ENCODE measurements around the gene CDR2L.
"Not testable (repeated sequence)": the region's sequence is repeated elsewhere in the genome, so short reads cannot be mapped to it uniquely, and the experiment has no call there.

The CDR2L gene

DNA sequence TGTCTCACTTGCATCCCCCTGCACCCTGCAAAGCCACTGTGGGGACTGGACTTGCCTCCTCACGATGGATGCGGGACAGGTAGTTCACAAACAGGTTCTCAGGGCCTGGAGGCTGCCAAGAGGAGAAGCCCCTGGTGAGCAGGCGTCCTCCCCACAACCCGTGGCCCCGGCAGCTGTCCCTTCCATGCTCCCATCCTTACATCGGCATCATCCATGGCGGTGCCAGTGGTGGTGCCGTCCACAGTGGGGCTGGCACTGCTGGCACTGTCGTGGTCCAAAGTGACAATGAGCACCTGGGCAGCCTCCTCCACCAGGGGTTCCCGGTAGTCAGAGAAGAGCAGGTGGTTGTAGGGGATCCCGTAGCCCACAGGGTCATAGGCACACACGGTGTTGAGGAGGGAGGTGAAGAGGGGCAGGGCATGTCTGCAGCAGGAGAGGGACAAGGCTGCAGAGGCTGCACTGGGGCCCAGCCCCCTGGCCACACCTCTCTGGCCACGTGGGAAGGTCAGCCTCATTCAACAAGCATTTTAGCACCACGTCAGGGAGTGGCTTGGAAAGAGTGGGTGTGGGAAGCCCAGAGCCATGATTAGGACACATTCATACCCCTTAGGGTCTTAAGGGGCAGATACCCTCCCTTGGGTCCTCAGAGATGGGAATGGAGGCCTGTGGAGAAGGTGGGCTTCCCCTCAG lies 27.5 kb upstream of the CDR2L start:
- no peak for DNase-seq

DNA sequence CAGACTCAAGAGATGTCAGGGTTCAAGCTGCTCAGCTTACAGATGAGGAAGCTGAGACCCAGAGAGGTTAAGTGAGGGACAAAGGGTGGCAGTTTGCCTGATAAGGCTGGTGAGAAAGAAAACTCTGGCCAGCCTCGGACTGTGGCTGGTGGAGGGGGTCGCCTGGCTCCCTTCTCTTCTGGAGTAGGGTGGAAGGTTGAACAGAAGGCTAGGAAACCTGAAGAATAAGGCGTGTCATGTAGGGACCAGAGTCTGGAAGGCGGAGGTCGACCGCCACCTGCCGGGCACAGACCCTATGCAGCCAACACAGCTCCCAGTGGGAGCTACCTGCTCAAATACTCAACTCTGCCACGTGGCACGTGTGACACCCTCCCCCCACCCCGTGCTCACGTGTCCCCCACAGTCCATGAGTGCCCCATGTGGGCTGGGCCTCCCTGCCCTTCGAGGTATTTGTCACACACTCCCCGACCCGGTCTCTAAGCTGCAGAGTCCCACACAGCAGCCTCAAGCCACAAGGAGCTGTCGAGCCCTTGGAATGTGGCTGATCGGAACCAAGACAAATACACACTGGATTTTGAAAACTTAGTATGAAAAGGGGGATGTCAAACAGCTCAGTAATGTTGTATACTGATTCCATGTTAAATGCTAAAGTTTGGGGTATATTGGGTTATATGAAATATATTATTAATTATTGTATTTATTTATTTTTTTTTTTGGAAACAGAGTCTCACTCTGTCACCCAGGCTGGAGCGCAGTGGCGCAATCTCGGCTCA lies 26.7 kb upstream of the CDR2L start:
- no peak for DNase-seq

DNA sequence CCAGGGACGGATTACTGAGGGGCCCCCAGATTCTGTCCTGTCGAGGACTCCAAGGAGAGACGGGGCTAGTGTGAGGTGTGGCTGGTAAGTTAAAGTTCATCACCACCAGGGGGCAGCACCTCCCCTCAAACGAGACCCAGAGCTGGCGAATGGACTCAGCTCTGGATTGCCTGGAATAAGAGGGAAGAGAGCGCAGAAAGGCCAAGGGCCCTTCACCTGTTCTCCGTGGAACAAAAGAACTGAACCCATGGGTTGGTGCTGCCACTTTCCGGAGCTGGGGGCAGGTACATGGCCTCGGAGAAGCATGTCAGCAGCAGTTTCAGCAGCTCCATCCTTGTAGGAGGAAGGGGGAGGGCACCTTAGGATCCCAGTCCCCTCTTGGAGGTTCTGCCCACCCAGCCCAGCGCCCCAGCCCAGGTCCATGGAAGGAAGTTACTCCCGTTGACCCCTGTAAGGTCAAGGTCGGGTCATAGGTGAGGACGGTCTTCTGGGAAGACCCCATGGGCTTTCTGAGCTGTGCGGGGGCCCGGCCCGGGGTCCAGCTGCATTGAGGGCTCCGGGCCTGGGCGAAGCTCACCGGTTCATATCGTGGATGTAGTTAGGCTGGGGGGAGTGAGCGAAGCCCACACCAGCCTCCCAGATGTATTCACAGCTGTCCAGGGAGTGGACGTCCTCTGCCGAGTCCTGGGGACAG lies 25.6 kb upstream of the CDR2L start:
- peak; percentile 23 to 82 for DNase-seq

DNA sequence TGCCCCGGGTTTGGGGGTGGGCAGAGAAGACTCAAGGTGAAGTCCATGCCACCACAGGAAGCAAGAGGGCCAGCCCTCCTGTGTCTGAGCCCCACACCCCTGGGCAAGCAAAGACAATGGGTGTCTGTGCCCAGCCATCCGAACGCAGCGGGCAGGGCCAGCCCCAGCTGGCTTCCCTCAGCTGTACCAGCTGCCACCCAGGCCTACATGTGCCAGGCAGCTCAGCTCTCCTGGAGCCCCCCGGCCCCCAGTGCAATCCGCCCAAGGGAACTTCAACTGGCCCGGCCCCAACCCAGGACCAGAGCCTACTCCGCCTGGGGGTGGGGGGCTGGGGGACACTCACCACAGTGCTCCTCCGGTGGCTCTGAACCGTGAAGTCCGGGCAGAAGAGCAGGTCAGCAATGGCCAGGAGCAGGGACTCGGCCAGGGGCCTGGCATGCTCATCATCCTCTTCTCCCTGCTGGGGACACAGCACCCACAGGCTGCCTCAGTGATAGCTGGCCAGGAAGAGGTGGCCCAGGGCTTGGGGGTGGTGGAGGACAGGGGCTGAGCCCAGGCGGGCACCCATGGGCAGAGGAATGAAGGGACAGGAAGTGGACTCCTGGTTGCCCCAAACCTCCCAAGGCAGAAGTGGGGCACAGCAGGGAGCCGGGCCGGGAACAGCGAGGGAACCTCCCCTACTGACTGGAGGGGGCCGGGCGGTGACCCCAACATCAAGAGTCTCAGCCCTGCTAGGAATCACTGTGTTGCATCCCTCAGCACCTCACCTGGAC lies 24.6 kb upstream of the CDR2L start:
- DNase-seq = no peak

- DNase-seq = no peak
Observed at GRCh38 chr17:74963656-74964055, 23.8 kb upstream of the CDR2L start.

DNA sequence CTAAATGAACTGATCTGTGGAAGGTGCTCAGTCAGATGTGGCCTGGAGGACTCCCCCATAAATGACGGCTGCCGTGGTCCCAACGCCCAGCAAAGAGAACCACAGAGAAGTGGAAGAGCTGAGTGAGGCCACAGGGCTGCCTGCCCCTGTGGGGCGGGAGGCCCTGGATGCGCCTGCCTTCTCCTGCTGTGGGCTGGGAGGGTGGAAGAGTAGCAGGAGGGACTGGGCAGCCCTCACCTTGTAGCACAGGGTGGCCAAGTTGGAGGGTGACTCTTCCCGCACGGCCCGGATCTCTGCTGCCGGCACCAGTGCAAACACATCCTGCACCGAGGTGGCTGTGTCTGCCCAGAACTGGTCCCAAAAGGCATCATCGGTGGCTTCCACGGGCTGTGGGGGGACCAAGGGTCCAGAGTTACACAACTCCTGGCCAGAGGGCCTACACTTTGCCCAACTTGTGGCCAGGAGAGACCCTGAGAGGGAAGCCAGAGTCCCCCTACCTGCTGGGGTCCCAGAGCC lies 23.1 kb upstream of the CDR2L start:
- DNase-seq = no peak

DNA sequence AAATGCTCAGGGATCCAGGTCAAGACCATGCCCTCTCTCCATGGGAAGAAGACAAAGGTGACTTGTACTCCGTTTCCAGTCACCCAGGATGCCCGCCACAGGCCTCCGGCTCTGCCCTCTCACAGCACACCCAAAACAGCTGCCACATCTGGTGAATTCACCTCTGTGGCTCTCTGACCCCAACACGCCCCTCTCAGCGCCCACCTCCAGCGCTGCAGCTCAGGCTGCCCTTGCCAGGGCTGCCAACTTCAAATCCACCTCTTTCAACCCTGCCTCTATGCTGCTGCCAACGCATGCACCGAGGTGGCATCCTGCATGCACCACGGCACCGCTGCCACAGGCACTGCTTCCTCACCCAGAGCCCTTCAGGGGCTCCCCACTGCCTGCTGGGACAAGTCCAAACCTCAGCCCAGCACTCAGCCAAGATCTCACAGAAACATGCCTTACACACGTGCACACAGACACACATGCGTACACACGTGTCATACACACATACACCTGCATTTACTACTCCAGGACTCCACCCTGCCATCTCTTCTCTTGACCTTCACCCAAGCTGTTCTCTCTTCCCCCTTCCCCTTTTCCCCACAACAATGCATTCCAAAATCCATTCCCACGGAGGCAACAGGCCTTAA lies 22.3 kb upstream of the CDR2L start:
- DNase-seq = no peak

DNA sequence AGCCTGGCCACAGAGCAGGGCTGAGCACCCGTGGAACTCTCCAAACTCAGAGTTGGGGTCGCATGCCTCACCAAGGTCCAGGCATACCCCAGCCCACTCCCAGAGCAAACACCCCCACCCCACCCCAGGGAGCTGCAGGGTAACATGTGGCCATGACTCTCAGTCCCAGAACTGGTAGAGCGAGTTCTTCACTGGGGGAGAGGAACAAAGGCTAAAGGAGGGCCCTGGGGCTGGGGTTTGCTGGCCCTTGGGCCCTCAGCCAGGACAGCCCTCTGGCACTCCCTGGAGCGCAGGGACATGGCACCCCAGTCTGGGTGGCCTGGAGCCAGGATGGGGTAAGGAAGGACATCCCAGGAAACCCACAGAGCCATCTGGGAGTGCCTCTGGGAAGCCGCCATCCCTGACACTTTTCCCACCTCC lies 19.1 kb upstream of the CDR2L start:
- no peak for DNase-seq

GRCh38 chr17:74969501-74969900 lies 17.9 kb upstream of the CDR2L start:
- DNase-seq = not testable (repeated sequence)

DNA sequence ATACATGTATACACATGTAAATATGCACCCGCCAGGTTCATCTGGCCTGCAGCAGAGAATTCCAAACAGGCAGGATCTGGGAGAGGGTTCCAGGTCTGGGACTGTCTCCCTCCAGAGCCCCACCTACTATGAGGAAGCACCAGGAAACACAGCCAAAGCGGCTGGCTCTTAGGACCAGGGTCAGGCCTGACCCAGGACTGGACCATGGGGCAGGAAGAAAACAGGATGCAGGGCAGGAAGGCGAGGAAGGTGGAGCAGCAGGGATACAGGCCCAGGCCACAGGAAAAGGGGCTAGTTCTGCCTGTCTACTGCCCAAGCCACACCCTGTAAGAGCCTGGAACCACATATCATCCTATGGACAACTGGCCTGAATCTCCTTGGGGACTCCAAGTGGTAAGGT lies 17.0 kb upstream of the CDR2L start:
- no peak for DNase-seq

DNA sequence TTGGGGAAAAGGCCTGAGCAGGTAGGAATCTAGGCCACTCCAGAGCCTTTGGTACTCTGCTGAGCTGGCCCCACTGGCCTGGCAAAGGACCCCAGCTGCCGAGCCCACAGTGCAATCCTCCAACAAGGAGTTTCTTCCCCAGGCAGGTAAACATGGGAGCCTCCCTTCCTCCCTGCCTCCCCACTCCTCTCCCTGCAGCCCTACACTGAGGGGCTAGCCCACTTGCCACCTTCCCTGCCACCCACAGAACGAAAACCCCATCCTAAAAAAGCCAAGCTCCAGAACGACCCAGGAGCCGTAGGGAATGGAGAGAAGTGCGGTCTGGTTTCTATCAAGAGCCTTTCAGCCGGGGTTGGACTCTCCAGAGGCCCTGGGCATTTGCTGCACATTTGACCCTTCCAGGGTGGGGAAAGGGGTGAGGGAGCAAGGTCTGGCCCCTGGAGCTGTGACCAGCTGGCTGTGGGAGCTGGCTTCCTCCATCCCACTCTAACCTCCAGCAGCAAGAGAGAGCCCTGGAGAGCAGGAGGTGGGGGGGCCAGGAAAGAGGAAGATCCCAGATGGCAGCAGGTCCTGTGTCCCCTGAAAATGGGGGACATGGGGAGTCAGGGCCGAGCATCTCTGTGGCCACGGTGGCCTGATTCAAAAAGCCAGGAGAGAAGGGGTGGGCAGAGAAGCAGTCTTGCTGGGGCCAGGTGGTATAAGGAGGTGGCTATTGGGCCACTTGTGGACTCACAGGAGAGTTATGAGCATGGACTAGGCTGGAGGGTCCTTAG lies 16.2 kb upstream of the CDR2L start:
- DNase-seq = no peak

GRCh38 chr17:74971842-74972106 lies 15.7 kb upstream of the CDR2L start:
- no peak for DNase-seq

- DNase-seq = no peak
Observed at GRCh38 chr17:74972107-74972972, 15.1 kb upstream of the CDR2L start, which contains the start of gene HID1. TSS of gene HID1 (minus strand) at chr17:74972759. CDS start at chr17:74972656, 103 bp downstream.

- no peak for DNase-seq
Observed at GRCh38 chr17:74972973-74973328, 14.5 kb upstream of the CDR2L start.

DNA sequence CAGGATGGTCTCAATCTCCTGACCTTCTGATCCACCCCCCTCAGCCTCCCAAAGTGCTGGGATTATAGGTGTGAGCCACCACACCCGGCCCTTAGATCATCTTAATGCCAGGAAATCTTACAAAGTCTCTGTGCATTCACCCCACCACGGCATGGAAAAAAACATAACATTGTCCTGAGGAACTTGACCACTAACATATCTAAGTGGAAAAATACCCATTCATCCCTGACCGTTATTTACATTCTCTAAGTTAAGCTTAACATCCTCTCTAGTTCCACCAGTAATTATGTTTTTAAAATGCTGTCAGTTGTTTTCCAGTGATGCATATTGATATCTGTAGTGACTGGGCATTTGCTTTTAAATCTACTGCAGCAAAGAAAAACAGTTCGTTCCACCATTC lies 11.5 kb upstream of the CDR2L start:
- no peak for DNase-seq

GRCh38 chr17:74977802-74978201 lies 9.6 kb upstream of the CDR2L start:
- no peak for DNase-seq

DNA sequence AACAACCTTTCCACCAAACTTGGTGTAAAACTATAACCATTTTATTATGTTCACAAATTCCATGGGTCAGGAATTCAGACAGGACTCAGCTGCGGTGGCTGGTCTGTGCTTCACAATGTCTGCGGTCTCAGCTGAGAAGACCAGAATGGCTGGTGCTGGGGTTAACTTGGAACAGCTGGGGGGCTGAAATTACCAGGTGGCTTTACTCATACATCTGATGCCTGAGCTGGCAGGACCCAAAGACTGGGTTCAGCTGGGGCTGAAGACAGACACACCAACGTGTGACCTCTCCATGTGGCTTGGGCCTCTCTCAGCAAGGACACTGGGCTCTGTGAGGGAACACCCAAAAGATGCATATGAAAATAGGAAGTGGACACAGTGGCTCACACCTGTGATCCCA lies 9.2 kb upstream of the CDR2L start:
- DNase-seq = no peak

DNA sequence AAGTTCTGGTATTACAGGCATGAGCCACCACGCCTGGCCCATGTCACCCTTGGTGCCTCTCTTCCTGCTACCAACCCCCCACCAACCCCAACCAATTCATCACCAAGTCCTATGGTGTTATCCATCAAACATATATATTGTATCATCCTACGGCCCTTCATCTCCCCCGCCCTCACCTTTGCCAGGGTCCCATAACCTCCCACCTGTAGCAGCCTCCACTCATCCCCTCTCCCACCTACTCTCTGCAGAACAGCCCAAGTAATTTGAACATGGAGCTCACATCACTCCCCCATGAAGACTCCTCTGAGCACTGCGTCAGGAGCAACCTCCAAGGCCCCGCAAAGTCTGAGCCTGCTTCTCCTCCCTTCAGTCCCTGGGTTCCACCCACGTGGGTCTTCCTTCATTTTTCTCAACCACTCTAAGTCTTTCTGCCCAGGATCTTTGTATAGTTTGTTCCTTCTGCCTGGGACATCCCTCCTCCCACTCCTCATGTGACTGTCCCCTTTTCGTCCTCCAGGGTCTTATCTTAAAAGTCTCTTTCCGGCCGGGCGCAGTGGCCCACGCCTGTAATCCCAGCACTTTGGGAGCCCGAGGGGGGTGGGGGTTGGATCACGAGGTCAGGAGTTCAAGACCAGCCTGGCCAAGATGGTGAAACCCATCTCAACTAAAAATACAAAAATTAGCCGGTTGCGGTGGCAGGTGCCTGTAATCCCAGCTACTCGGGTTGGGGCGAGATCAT lies 7.9 kb upstream of the CDR2L start:
- no peak for DNase-seq

DNA sequence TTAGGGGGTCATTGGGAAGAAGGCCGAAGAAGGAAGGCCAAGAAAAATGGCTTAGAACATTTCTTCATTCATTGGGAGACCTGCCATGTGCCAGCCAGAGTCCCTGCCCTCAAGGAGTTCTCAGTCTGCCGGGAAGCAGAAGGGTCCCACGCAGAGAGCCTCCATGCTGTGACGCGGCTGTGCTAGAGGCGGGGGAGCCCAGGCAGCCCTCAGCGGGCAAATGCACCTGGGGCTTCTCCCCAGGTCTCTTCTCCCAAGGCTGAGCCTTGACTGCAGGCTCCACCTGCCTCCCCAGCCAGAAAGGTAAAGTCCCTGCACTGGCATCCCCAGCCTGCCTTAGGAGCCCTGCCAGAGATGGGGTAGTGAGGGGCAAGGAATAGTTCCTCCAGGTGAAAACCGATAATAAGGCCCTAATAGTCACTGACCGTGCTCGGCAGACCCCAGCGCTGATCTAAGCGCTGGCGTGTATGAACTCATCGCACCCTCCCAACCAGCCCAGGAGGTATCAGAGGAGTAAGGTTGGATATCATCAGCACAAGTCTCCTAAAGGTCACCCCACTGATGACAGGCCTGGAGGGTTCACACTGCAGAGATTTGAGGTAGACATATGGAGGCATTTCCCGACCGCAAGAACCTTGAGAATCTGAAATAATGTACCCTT lies 6.0 kb upstream of the CDR2L start:
- DNase-seq = no peak

Data from cerebellar nuclear complex (tissue), 1 donor.